ENCODE measurements around the gene KIAA1328.

GRCh38 chr18:37161491-37161890 lies 332.6 kb downstream of the KIAA1328 start:
- TF ChIP-seq CTCF (IDR thresholded peaks at IDR 0.05) (no peak), RFX5 (IDR thresholded peaks at IDR 0.05; ENCODE audit: low read length) (no peak), EP300 (IDR thresholded peaks at IDR 0.05; ENCODE audit: borderline replicate concordance in 1 of 2, low read depth in 1 of 2, low read length in 1 of 2) (no peak), POLR2AphosphoS5 (IDR thresholded peaks at IDR 0.05; ENCODE audit: low read depth, low read length) (no peak), EZH2phosphoT487 (IDR thresholded peaks at IDR 0.05; ENCODE audit: borderline replicate concordance, low read depth) (no peak), FOSL2 (IDR thresholded peaks at IDR 0.05; ENCODE audit: borderline replicate concordance, low read depth) (no peak), USF1 (IDR thresholded peaks at IDR 0.05; ENCODE audit: borderline replicate concordance, low read depth) (no peak), MAX (IDR thresholded peaks at IDR 0.05; ENCODE audit: low read depth) (no peak), GATA2 (CRISPR knock-in tag; IDR thresholded peaks at IDR 0.05) (no peak), YY1 (IDR thresholded peaks at IDR 0.05; ENCODE audit: low read depth) (no peak), MEF2A (IDR thresholded peaks at IDR 0.05; ENCODE audit: borderline replicate concordance, low read depth) (no peak)

Data from SK-N-SH (cell line).